Measurements from ENCODE around the gene ETV6.
A peak's percentile ranks its signal among the peaks of the same experiment; 100 is the strongest.
"Not testable (repeated sequence)": the region's sequence is repeated elsewhere in the genome, so short reads cannot be mapped to it uniquely, and the experiment has no call there.

Gene ETV6

GRCh38 chr12:11897923-11898322 is 248.4 kb downstream of the ETV6 start:
- DNase-seq = no peak

- DNase-seq = no peak
These were observed 252.4 kb downstream of the ETV6 start for GRCh38 chr12:11901701-11902524.

- no peak for DNase-seq
These were observed 253.0 kb downstream of the ETV6 start for GRCh38 chr12:11902525-11902875.

GRCh38 chr12:11904124-11904523 is 254.7 kb downstream of the ETV6 start:
- DNase-seq = no peak

- no peak for DNase-seq
These were observed 256.1 kb downstream of the ETV6 start for GRCh38 chr12:11905534-11905933.

GRCh38 chr12:11906286-11906935 is 256.9 kb downstream of the ETV6 start:
- no peak for DNase-seq

GRCh38 chr12:11907625-11908024 is 258.2 kb downstream of the ETV6 start:
- no peak for DNase-seq

GRCh38 chr12:11909406-11909805 is 259.9 kb downstream of the ETV6 start:
- DNase-seq = not testable (repeated sequence)

GRCh38 chr12:11916113-11916512 is 266.6 kb downstream of the ETV6 start:
- DNase-seq = no peak

- DNase-seq = no peak
These were observed 267.3 kb downstream of the ETV6 start for GRCh38 chr12:11916771-11917170.

GRCh38 chr12:11917501-11917900 is 268.0 kb downstream of the ETV6 start:
- no peak for DNase-seq

GRCh38 chr12:11920231-11920630 is 270.8 kb downstream of the ETV6 start:
- DNase-seq = no peak

GRCh38 chr12:11922361-11922760 is 272.9 kb downstream of the ETV6 start:
- DNase-seq = no peak

GRCh38 chr12:11923067-11923466 is 273.6 kb downstream of the ETV6 start:
- DNase-seq = no peak

- no peak for DNase-seq
These were observed 277.9 kb downstream of the ETV6 start for GRCh38 chr12:11927286-11927935.

GRCh38 chr12:11929714-11930113 is 280.2 kb downstream of the ETV6 start:
- no peak for DNase-seq

GRCh38 chr12:11939223-11939622 is 289.7 kb downstream of the ETV6 start:
- DNase-seq = no peak

GRCh38 chr12:11941606-11942337 is 292.3 kb downstream of the ETV6 start:
- no peak for DNase-seq

GRCh38 chr12:11943919-11944700 is 294.6 kb downstream of the ETV6 start:
- peak; percentile 52 for DNase-seq
